Duodenal mucosa (tissue), 2 donors: ENCODE results near the gene SLC22A2.
"Not testable (repeated sequence)": the region's sequence is repeated elsewhere in the genome, so short reads cannot be mapped to it uniquely, and the experiment has no call there.

Source experiments
- H3K27ac ChIP-seq: one replicate; pipeline ENCODE4 v1.7.0; 2013; ENCODE audit warnings: low read depth, low read length
- H3K27me3 ChIP-seq, 2 donors: one replicate each; pipeline ENCODE4 v1.7.0; 2013; ENCODE audit warnings: low read length in 2 of 2, control low read depth in 1 of 2; ENCODE audit not compliant: insufficient read depth in 2 of 2, control insufficient read depth in 1 of 2
- H3K36me3 ChIP-seq, 2 donors: one replicate each; pipeline ENCODE4 v1.7.0; 2013; ENCODE audit warnings: low read length in 2 of 2, control low read depth in 1 of 2; ENCODE audit not compliant: insufficient read depth in 2 of 2, control insufficient read depth in 1 of 2
- H3K4me1 ChIP-seq, 2 donors: one replicate each; pipeline ENCODE4 v1.7.0; 2013; ENCODE audit warnings: low read length in 2 of 2, control low read depth in 1 of 2; ENCODE audit not compliant: insufficient read depth in 2 of 2, control insufficient read depth in 1 of 2
- H3K4me3 ChIP-seq, 2 donors: one replicate each; pipeline ENCODE4 v1.7.0; 2013; ENCODE audit warnings: low read length in 2 of 2, low read depth in 1 of 2
- H3K9ac ChIP-seq, 2 donors: one replicate each; pipeline ENCODE4 v1.7.0; 2013; ENCODE audit warnings: low read length in 2 of 2, low read depth in 1 of 2
- H3K9me3 ChIP-seq, 2 donors: one replicate each; pipeline ENCODE4 v1.7.0; 2013; ENCODE audit warnings: low read length in 2 of 2, control low read depth in 1 of 2; ENCODE audit not compliant: control insufficient read depth in 1 of 2

SLC22A2 gene

GRCh38 chr6:160238278-160238711, 20.3 kb downstream of the SLC22A2 start:
- Histone ChIP-seq H3K27ac (no peak overlapping the region), H3K4me3 (no peak overlapping the region), H3K9ac (no peak overlapping the region), H3K4me1 (peaks cover 8 to 19% of the 10 kb centered on the region in 2 donors), H3K36me3 (no peaks in the 10 kb centered on the region), H3K27me3 (no peaks in the 10 kb centered on the region), H3K9me3 (peaks cover 5 to 6% of the 10 kb centered on the region in 2 donors)

- not testable (repeated sequence) for H3K27ac ChIP-seq, H3K9me3 ChIP-seq, H3K27me3 ChIP-seq, H3K4me3 ChIP-seq, H3K36me3 ChIP-seq, H3K9ac ChIP-seq
- peaks cover 8 to 19% of the 10 kb centered on the region in 2 donors for H3K4me1 ChIP-seq
These were observed 20.9 kb downstream of the SLC22A2 start for GRCh38 chr6:160237597-160238275.

GRCh38 chr6:160236235-160236872, 22.3 kb downstream of the SLC22A2 start:
- H3K36me3 ChIP-seq, H3K27ac ChIP-seq, H3K9me3 ChIP-seq, H3K27me3 ChIP-seq, H3K9ac ChIP-seq, H3K4me3 ChIP-seq: not testable (repeated sequence)
- H3K4me1 ChIP-seq = peaks cover 8 to 19% of the 10 kb centered on the region in 2 donors

- H3K27me3 ChIP-seq, H3K9ac ChIP-seq, H3K27ac ChIP-seq, H3K9me3 ChIP-seq, H3K36me3 ChIP-seq, H3K4me3 ChIP-seq: not testable (repeated sequence)
- H3K4me1 ChIP-seq = peaks cover 8 to 11% of the 10 kb centered on the region in 2 donors
These were observed 24.5 kb downstream of the SLC22A2 start for GRCh38 chr6:160233950-160234640.

GRCh38 chr6:160227769-160228161, 30.9 kb downstream of the SLC22A2 start:
- H3K9ac ChIP-seq = no peak overlapping the region
- H3K36me3 ChIP-seq = no peaks in the 10 kb centered on the region
- no peak overlapping the region for H3K4me3 ChIP-seq
- H3K27ac ChIP-seq = no peak overlapping the region
- H3K27me3 ChIP-seq = no peaks in the 10 kb centered on the region
- no peaks in the 10 kb centered on the region for H3K4me1 ChIP-seq
- H3K9me3 ChIP-seq = no peaks in the 10 kb centered on the region

- Histone ChIP-seq H3K9ac (no peak overlapping the region), H3K4me3 (no peak overlapping the region), H3K36me3 (no peaks in the 10 kb centered on the region), H3K4me1 (peaks cover 2 to 3% of the 10 kb centered on the region in 2 donors), H3K9me3 (no peaks in the 10 kb centered on the region), H3K27ac (no peak overlapping the region), H3K27me3 (no peaks in the 10 kb centered on the region)
These were observed 31.4 kb downstream of the SLC22A2 start for GRCh38 chr6:160227038-160227768.

GRCh38 chr6:160226118-160226591, 32.5 kb downstream of the SLC22A2 start:
- no peaks in the 10 kb centered on the region for H3K36me3 ChIP-seq
- no peaks in the 10 kb centered on the region for H3K9me3 ChIP-seq
- no peak overlapping the region for H3K9ac ChIP-seq
- H3K27ac ChIP-seq = no peak overlapping the region
- no peaks in the 10 kb centered on the region for H3K27me3 ChIP-seq
- no peak overlapping the region for H3K4me3 ChIP-seq
- H3K4me1 ChIP-seq = peaks cover 6 to 9% of the 10 kb centered on the region in 2 donors

- H3K27ac ChIP-seq = no peak overlapping the region
These were observed 33.9 kb downstream of the SLC22A2 start for GRCh38 chr6:160224639-160225237.

GRCh38 chr6:160222491-160222890, 36.1 kb downstream of the SLC22A2 start:
- Histone ChIP-seq H3K27me3 (peaks cover 0 to 6% of the 10 kb centered on the region in 2 donors), H3K36me3 (no peaks in the 10 kb centered on the region), H3K27ac (no peak overlapping the region), H3K4me3 (no peak overlapping the region), H3K9ac (no peak overlapping the region), H3K9me3 (no peaks in the 10 kb centered on the region), H3K4me1 (peaks cover 11 to 13% of the 10 kb centered on the region in 2 donors)

More at GRCh38 chr6:160224639-160225237, 33.9 kb downstream of the SLC22A2 start:
- Histone ChIP-seq H3K36me3 (no peaks in the 10 kb centered on the region), H3K4me3 (no peak overlapping the region), H3K9ac (no peak overlapping the region), H3K4me1 (peaks cover 9 to 11% of the 10 kb centered on the region in 2 donors), H3K27me3 (no peaks in the 10 kb centered on the region), H3K9me3 (no peaks in the 10 kb centered on the region)
